Stimulated activated CD8-positive, alpha-beta memory T cell treated with anti-CD3 and anti-CD28 coated beads, Interleukin-4, amount 100 ng/mL, for 1 hour (primary cell): ENCODE results near the gene TMEM184A.

Source experiments
- DNase-seq, 2 donors: peaks; one replicate each; pipeline ENCODE4 v3.0.0-alpha.2; 2020; ENCODE audit warnings: low read depth in 2 of 2, low spot score in 1 of 2

Gene TMEM184A

GRCh38 chr7:1555813-1556543 lies at the start of gene TMEM184A:
Gene TMEM184A (minus strand): TSS chr7:1556205. CDS start chr7:1555484, 721 bp downstream.
- DNase-seq: no peak

GRCh38 chr7:1604383-1604782 lies 48.4 kb upstream of the TMEM184A start:
- DNase-seq: no peak

- DNase-seq: no peak
These were observed 47.6 kb upstream of the TMEM184A start for GRCh38 chr7:1603346-1604225.

- DNase-seq: no peak
These were observed 46.4 kb upstream of the TMEM184A start for GRCh38 chr7:1602386-1602785.

GRCh38 chr7:1601956-1602355 lies 46.0 kb upstream of the TMEM184A start:
- no peak for DNase-seq

- DNase-seq: no peak
These were observed 43.8 kb upstream of the TMEM184A start for GRCh38 chr7:1599640-1600395.

- no peak for DNase-seq
These were observed 43.1 kb upstream of the TMEM184A start for GRCh38 chr7:1598961-1599639.

GRCh38 chr7:1598286-1598685 lies 42.3 kb upstream of the TMEM184A start:
- no peak for DNase-seq

GRCh38 chr7:1597791-1598190 lies 41.8 kb upstream of the TMEM184A start:
- no peak for DNase-seq

GRCh38 chr7:1597066-1597760 lies 41.2 kb upstream of the TMEM184A start:
- DNase-seq: no peak

- DNase-seq: no peak
These were observed 40.4 kb upstream of the TMEM184A start for GRCh38 chr7:1596181-1597043.

GRCh38 chr7:1595636-1596035 lies 39.6 kb upstream of the TMEM184A start:
- no peak for DNase-seq

- DNase-seq: no peak
These were observed 39.0 kb upstream of the TMEM184A start for GRCh38 chr7:1595027-1595426.

GRCh38 chr7:1593904-1594421 lies 38.0 kb upstream of the TMEM184A start:
- no peak for DNase-seq

- no peak for DNase-seq
These were observed 37.3 kb upstream of the TMEM184A start for GRCh38 chr7:1593091-1593866.

GRCh38 chr7:1592299-1592871 lies 36.4 kb upstream of the TMEM184A start:
- DNase-seq: no peak

GRCh38 chr7:1591876-1592275 lies 35.9 kb upstream of the TMEM184A start:
- no peak for DNase-seq

- no peak for DNase-seq
These were observed 35.4 kb upstream of the TMEM184A start for GRCh38 chr7:1591396-1591795.
